Measurements from ENCODE around the gene KPTN. TPM values are rescaled to one million over a fixed set of nuclear protein-coding genes. Genes with fewer than 3 reads are reported as not detected.

KPTN gene
- polyA plus RNA-seq, 3 donors = 9.5 to 9.7 (median 9.5) TPM

DNA sequence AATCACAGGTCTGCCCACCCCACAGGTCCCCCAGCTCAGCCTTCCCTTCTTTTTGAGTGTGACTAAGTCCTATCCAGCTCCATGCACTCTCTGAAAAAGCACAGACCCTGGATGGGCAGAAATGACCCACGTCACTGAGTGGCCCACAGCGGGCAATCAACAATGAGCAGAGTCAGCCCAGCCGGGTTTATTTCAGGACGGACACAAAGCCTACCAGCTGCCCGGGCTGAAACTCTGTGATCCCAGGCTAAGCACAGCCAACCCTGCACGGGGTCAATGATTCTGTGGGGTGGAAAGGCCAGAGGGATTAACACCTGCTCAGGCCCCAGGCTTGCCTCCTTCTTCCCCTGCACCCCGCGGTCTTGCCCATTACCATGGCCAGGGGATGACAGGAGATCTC lies 22.4 kb upstream of the KPTN start:
- no peak overlapping the region for H3K4me3 ChIP-seq (replicated peaks in 1 of 3; ENCODE audit: low read depth in 2 of 3, low read length in 3 of 3)
- Mint-ChIP-seq H3K9me3 (no peaks in the 10 kb centered on the region), H3K4me1 (peaks cover 12% of the 10 kb centered on the region), H3K27ac (peak overlapping the region in 1 of 7 donors; percentile 21), H3K27me3 (ENCODE audit: low read depth in 3 of 3) (peaks cover 0 to 2% (median 0%) of the 10 kb centered on the region in 3 donors), H3K36me3 (peaks cover 45 to 70% of the 10 kb centered on the region in 2 donors), H3K4me3 (no peak overlapping the region)
- H3K27ac ChIP-seq (ENCODE audit: low read depth in 1 of 2, low read length in 2 of 2) = no peak overlapping the region
- H3K4me1 ChIP-seq (ENCODE audit: control insufficient read depth in 1 of 2, insufficient read depth in 2 of 2, low read length in 2 of 2) = no peaks in the 10 kb centered on the region
- TF ChIP-seq CTCF (IDR thresholded peaks at IDR 0.05) = no peak
- H2AFZ ChIP-seq (ENCODE audit: insufficient read depth, low read depth, low read length, poor library complexity, severe bottlenecking) = no peak overlapping the region
- H3K36me3 ChIP-seq (replicated peaks in 1 of 2; ENCODE audit: control insufficient read depth in 1 of 2, insufficient read depth in 2 of 2, low read length in 2 of 2) = peaks cover 36 to 84% of the 10 kb centered on the region in 2 donors
- no peak for DNase-seq
- H4K20me1 ChIP-seq (ENCODE audit: insufficient read depth, low read length) = peaks cover 100% of the 10 kb centered on the region
- intact Hi-C loops (cut with micrococcal nuclease) = no loop called here
- H3K9me3 ChIP-seq (replicated peaks in 1 of 2; ENCODE audit: control insufficient read depth in 1 of 2, insufficient read depth in 1 of 2, low read length in 2 of 2) = no peaks in the 10 kb centered on the region
- no peaks in the 10 kb centered on the region for H3K27me3 ChIP-seq (ENCODE audit: control insufficient read depth in 2 of 2, insufficient read depth in 2 of 2, low read length in 2 of 2)
- H3K4me2 ChIP-seq (replicated peaks; ENCODE audit: extremely low read depth, low read length, poor library complexity, severe bottlenecking) = no peak overlapping the region
- 95% methylated on average over 6 of the region's 8 CpGs for WGBS (ENCODE audit: insufficient coverage)
- H3K9ac ChIP-seq (ENCODE audit: insufficient read depth, low read length, poor library complexity, severe bottlenecking) = no peak overlapping the region
- H3K79me2 ChIP-seq (ENCODE audit: insufficient read depth, low read length) = peaks cover 73% of the 10 kb centered on the region

DNA sequence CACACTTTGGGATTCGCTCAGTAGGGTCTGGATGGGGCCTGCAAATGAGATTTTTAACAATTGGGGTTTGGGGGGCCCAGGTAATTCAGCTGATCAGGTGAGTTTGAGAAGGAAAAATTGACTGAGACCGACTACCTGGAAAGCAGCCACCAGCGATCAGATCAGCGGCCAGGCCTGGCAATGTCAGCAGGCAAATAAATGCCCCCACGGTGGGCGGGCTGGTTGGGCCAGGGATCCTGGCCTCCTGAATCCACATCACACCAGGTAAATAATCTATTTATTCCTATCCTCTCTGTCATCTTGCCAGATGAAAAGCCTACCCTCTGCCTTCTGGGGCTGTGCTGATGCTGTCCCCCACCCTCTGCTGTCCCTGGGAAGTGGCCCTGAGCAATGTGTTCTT lies 21.5 kb upstream of the KPTN start:
- Mint-ChIP-seq H3K36me3 (peaks cover 48 to 73% of the 10 kb centered on the region in 2 donors), H3K27ac (peak overlapping the region in 1 of 7 donors; percentile 20), H3K27me3 (ENCODE audit: low read depth in 3 of 3) (peaks cover 0 to 2% (median 0%) of the 10 kb centered on the region in 3 donors), H3K4me1 (peaks cover 6% of the 10 kb centered on the region), H3K9me3 (no peaks in the 10 kb centered on the region), H3K4me3 (peak overlapping the region in 1 of 2 donors; percentile 45)
- no peak for DNase-seq
- WGBS (ENCODE audit: insufficient coverage) = 100% methylated on average over 5 of the region's 6 CpGs
- no peaks in the 10 kb centered on the region for H3K27me3 ChIP-seq (ENCODE audit: control insufficient read depth in 2 of 2, insufficient read depth in 2 of 2, low read length in 2 of 2)
- no peak overlapping the region for H3K4me3 ChIP-seq (replicated peaks in 1 of 3; ENCODE audit: low read depth in 2 of 3, low read length in 3 of 3)
- no peaks in the 10 kb centered on the region for H3K4me1 ChIP-seq (ENCODE audit: control insufficient read depth in 1 of 2, insufficient read depth in 2 of 2, low read length in 2 of 2)
- no peak for TF ChIP-seq CTCF (IDR thresholded peaks at IDR 0.05)
- H3K4me2 ChIP-seq (replicated peaks; ENCODE audit: extremely low read depth, low read length, poor library complexity, severe bottlenecking) = no peak overlapping the region
- no peak overlapping the region for H2AFZ ChIP-seq (ENCODE audit: insufficient read depth, low read depth, low read length, poor library complexity, severe bottlenecking)
- peaks cover 100% of the 10 kb centered on the region for H4K20me1 ChIP-seq (ENCODE audit: insufficient read depth, low read length)
- no peaks in the 10 kb centered on the region for H3K9me3 ChIP-seq (replicated peaks in 1 of 2; ENCODE audit: control insufficient read depth in 1 of 2, insufficient read depth in 1 of 2, low read length in 2 of 2)
- peaks cover 45 to 84% of the 10 kb centered on the region in 2 donors for H3K36me3 ChIP-seq (replicated peaks in 1 of 2; ENCODE audit: control insufficient read depth in 1 of 2, insufficient read depth in 2 of 2, low read length in 2 of 2)
- no peak overlapping the region for H3K9ac ChIP-seq (ENCODE audit: insufficient read depth, low read length, poor library complexity, severe bottlenecking)
- H3K27ac ChIP-seq (ENCODE audit: low read depth in 1 of 2, low read length in 2 of 2) = no peak overlapping the region
- intact Hi-C loops (cut with micrococcal nuclease) = no loop called here
- H3K79me2 ChIP-seq (ENCODE audit: insufficient read depth, low read length) = peaks cover 73% of the 10 kb centered on the region
